Stimulated activated CD4-positive, alpha-beta T cell treated with anti-CD3 and anti-CD28 coated beads, Interleukin-1b, Interleukin-23, amount 100 ng/mL, for 48 hours (primary cell): ENCODE results near the gene RFX2.

Source experiments
- DNase-seq: peaks from one replicate; pipeline ENCODE4 v3.0.0-alpha.2; 2020

Gene RFX2

GRCh38 chr19:6058518-6059201 is 51.6 kb downstream of the RFX2 start:
- no peak for DNase-seq

DNA sequence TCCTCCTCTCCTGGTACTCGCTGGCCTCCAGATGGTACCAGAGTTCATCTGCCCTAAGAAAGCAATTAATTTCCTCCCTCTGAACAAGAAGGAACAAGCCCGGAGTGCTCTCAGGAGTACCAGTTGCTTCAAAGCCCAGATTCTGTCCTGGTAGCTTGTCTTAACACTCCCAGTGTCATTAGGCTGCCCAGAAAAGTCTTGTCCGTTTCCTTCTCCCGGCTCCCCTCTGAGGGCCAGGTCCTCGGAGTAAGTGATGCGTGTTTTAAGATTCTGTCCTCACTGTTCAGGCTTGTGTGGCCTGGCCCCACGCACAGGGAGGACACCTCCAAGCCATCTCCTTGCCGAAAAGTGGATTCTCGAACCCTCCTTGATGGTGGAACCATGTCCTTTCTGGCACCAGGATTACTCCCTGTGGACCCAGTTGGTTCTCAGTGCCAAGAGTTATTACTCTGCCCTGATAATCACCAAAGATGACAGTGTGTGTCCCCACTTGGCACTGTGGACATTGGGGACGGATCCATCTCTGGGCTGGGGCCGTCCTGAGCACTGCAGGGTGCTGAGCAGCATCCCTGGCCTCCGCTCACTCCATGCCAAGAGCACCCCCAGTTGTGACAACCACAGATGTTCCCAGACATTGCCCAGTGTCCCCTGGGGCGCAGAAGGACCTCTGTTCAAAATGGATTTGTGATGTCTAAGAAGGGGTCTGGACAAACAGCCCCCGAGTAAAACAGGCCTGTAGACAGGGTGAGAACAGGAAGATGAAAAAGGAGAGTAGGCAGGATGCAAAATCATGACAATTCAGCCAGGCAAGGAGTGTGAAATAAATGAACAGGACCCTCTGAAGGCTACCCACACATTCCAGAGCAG is 52.4 kb downstream of the RFX2 start:
- DNase-seq = no peak

DNA sequence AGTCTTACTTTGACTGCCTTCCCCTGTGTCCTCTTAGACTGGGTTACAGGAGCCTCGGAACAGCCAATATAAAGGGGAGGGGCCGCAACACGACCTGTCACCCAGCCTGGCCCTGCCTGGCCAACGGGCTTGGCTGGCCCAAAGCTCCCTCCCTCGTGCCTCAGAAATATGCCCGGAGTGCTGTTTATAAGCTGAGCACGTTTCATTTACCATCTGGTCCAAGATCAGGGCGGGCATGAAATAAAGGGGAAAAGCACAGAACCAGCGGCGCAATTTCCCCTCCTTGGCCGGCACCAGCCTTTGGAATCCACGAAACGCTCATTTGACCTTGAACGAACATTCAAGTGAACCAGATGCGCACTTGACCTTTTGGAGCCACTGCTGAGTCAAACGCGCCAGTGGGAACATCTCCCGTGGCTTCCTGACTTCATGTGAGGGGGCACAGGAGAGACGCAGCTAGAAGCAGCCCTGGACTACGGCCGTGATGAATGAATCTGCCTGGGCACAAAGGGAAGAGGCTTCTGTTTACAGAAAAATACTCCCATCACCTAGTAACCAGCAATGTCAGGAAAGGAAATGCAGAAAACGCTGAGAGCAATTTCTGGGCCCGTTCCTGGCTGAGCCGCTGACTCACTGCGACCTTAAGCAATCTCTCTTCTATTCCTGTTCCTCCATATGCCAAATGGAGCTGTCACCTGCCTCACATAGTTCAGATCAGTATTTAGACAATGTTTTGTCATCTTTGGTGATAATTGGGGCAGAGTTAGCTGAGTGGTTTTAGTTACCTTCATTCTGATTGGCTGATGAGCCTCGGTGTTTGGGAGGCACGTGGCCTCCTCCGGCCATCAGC is 53.3 kb downstream of the RFX2 start:
- no peak for DNase-seq

GRCh38 chr19:6056282-6056741 is 54.0 kb downstream of the RFX2 start:
- no peak for DNase-seq

- no peak for DNase-seq
Observed at GRCh38 chr19:6055013-6055795, 55.1 kb downstream of the RFX2 start.

GRCh38 chr19:6048793-6049405 is 61.4 kb downstream of the RFX2 start:
- peak; percentile 70 for DNase-seq

DNA sequence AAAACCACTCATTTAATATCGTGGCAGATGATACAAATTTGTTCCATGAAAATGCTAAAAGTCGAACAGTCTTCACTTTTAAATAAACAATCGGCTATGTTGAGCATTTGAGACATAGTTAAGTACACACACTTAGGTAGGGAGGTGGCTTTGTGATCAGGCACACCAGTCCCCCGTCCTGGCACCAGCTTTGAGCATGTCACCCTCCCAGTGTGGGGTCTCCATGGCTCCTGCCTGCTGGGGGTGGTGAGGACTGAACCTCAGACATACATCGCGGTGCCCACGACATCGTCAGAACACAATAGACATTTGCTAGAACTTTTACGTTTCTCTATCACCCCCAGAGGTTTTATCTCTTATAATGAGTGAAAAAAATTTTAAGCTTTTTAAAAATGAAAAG is 62.0 kb downstream of the RFX2 start:
- no peak for DNase-seq

DNA sequence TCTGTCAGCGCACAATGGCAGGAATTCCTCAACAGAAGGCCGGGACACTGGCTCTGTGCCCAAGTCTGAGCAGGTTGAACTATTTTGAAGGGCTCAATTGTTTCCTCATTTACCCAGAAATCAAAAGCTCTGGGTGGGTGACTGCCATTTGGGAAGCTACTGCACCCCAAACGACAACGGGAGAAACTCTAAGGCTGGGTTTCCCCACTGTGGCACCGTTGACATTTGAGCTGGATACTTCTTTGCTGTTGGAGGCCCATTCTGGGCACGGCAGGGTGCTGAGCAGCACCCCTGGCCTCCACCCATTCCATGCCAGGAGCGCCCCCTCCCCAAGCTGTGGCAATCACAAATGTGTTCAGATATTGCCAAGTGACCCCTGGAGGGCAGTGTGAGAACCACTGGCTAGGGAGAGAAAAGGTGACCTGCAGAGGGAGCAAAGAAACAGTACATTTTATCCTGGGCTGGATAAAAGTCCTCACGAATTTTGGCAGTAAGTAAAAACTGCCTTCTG is 62.5 kb downstream of the RFX2 start:
- DNase-seq = no peak

GRCh38 chr19:6047256-6047655 is 63.0 kb downstream of the RFX2 start:
- DNase-seq = no peak

DNA sequence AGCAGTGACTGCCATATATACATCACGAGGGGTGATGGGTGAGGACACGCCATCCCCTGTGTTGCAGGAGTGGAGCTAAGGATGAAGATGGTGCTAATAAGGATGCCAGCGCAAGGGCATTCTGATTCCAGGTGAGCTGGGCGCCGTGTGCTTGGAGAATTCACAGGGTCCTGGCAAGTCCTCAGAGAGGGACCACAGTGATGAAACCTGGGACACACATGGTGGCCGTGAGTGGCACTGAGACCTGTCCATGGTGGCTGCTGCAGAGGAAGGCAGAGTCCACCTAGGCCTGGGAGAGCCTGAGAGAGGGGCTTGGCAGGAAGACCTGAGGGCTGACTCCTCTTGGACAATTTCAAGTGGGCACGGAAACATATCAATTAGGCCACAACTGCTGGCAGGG is 65.2 kb downstream of the RFX2 start:
- DNase-seq = no peak

GRCh38 chr19:6044056-6044805 is 66.1 kb downstream of the RFX2 start:
- no peak for DNase-seq

DNA sequence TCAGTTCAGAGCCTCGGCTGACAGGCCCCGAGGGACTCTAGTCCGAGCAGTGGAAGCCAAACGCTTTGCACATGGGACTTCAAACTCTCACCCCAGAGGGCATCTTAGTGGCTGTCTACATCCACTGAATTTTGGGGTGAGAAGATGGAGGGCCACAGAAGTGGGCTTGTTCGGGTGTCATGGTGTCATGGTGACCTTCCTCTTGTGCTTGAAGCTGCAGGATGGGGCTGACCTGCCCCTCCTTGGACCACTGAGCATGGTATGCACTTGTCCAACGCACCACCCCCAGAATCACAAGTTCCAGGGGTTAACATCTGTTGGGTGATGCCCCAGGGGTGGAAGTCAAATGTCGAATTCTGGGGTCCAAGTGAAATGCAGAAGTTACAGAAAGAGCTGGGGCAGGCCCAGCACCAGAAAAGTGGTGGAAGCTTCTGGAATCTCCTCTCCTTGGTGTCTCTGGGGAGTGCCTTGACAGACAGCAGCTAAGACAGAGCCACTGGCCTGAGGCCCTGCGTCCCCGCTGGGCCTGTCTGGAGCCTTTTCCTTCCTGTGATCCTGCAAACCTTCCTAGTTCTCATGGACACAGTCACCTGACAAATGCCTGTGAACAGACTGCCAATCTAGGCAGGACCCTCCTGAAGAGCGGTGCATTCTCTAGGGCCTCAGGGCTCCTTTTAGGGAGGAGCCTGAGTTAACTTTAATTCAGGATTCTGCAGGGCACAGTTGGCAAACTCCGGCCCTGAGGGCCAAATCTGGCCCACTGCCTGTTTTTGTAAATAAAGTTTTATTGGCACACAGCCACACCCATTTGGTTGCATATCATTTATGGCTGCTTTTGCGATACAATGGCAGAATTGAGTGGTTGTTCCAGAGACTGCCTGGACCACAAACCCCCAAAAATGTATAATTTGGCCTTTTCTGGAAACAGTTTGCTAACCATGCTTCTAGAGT is 67.2 kb downstream of the RFX2 start:
- no peak for DNase-seq

GRCh38 chr19:6041991-6042481 is 68.3 kb downstream of the RFX2 start:
- no peak for DNase-seq

DNA sequence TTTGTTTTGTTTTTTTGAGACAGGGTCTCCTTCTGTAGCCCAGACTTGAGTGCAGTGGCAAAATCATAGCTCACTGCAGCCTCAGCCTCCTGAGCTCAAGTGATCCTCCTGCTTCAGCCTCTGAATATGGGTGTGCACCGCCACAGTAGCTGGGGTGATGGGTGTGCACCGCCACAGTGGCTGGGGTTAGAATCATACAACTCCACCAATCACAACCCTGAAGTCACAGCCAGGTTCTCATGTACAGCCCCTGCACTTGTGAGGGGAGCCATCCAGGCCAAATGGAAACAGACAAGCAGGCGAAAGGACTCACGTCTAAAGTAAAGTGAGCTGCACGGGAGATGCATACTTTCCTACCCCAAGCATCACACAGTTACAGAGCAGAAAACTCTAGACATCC is 69.2 kb downstream of the RFX2 start:
- no peak for DNase-seq

- DNase-seq = no peak
Observed at GRCh38 chr19:6039566-6040225, 70.6 kb downstream of the RFX2 start.

GRCh38 chr19:6038634-6039405 is 71.5 kb downstream of the RFX2 start:
- peak; percentile 74 for DNase-seq

DNA sequence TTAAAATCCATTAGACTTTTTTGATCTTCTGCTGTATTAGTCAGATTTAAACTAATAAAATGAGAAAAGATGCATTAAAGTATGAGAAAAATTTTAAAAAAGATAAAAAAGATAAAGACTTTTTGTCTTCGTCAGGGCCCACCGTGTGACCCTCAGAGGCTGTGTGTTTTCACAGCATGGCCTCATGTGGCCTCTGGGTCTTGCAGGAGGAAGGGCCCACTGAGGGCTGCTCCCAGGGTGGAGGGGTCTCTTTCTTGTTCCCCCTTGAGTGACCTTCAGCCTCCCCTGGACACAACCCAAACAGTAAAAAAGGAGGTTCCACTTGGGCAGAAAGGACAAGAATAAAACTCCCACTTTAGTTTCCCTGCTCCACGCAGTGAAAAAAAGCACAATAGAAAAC is 75.3 kb downstream of the RFX2 start:
- no peak for DNase-seq

DNA sequence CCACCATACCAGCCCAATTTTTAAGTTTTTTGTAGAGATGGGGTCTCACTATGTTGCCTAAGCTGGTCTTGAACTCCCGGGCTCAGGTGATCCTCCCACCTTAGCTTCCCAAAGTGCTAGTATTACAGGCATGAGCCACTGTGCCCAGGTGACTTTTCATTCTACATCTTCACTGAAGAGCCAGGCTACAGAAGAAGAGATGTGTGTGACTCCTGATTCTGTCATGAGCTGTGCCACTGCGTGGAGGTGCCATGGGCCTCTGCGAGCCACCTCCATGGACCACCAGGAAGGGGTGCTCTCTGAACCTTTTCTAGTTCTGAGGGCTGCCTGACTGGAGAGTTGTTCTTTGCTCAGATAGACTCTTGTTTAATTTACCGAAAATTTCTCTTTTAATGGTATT is 75.8 kb downstream of the RFX2 start:
- no peak for DNase-seq
